Activated CD4-positive, CD25-positive, alpha-beta regulatory T cell treated with anti-CD3 and anti-CD28 coated beads, Interleukin-2, amount 50 U/mL, for 72 hours (primary cell): ENCODE measurements around the gene HIF1A.
"Not testable (repeated sequence)": the region's sequence is repeated elsewhere in the genome, so short reads cannot be mapped to it uniquely, and the experiment has no call there.

ENCODE experiments used
- DNase-seq: peaks from one replicate; pipeline ENCODE4 v3.0.0; 2021

Gene HIF1A

GRCh38 chr14:61710853-61711817 is 15.8 kb downstream of the HIF1A start:
- DNase-seq = no peak

DNA sequence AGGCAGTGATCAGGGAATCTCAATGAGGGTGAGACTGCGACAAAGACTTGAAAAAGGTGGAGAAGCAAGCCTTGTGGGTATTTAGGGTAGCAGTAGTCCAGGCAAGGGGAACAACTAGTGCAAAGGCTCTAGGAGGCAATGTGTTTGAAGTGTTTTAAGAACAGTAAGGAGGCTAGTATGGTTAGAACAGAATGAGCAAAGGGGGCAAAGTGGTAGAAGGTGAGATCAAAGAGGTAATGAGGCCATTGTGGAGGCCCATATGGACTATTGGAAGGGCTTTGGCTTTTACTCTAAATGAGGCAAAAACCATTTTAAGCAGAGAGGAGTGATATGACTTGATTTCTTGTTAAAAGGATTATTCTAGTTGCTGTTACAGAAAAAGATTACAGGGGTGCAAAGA is 16.8 kb downstream of the HIF1A start:
- no peak for DNase-seq

GRCh38 chr14:61713724-61714437 is 18.6 kb downstream of the HIF1A start:
- no peak for DNase-seq

- DNase-seq = no peak
Observed at GRCh38 chr14:61716956-61717355, 21.6 kb downstream of the HIF1A start.

- no peak for DNase-seq
Observed at GRCh38 chr14:61718039-61718438, 22.7 kb downstream of the HIF1A start.

GRCh38 chr14:61719344-61720293 is 24.3 kb downstream of the HIF1A start:
- DNase-seq = no peak

GRCh38 chr14:61720294-61720661 is 25.0 kb downstream of the HIF1A start:
- DNase-seq = no peak

- no peak for DNase-seq
Observed at GRCh38 chr14:61720741-61721140, 25.4 kb downstream of the HIF1A start.

DNA sequence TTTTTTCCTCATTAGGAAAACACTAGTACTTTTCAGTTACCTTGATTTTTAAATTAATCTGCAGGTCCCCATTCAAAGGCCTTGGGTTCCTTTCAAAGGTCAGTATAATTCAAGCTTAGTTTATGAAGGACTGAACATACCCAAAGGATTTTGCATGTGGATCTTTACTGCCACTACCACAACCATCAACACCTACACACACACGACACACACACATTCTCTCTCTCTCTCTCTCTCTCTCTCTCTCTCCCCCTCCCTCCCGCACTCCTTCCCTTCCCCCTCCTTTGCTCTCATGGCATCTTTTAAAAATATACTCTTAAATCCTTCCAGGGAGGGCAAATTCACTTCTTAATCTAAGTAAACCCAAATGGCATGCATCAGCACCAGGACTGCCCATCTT is 28.8 kb downstream of the HIF1A start:
- no peak for DNase-seq

GRCh38 chr14:61726778-61727658 is 31.7 kb downstream of the HIF1A start:
- no peak for DNase-seq

GRCh38 chr14:61730756-61731373 is 35.6 kb downstream of the HIF1A start:
- no peak for DNase-seq

DNA sequence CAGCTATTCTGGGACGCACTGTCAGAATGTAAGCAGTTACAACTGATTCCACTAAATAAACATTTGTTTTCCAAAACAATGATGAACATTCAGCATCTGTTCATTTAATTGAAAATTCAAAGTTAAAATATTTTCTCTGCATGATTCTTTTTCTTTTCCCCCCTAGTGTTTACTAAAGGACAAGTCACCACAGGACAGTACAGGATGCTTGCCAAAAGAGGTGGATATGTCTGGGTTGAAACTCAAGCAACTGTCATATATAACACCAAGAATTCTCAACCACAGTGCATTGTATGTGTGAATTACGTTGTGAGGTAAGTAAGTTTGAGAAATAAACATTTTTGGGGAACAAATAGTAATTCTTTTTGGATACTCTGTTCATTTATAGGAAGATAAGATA is 38.7 kb downstream of the HIF1A start:
- DNase-seq = no peak

GRCh38 chr14:61736751-61737150 is 41.4 kb downstream of the HIF1A start:
- no peak for DNase-seq

GRCh38 chr14:61737915-61738314 is 42.6 kb downstream of the HIF1A start:
- DNase-seq = no peak

GRCh38 chr14:61739133-61739532 is 43.8 kb downstream of the HIF1A start:
- DNase-seq = no peak

GRCh38 chr14:61742371-61742770 is 47.1 kb downstream of the HIF1A start:
- DNase-seq = no peak

DNA sequence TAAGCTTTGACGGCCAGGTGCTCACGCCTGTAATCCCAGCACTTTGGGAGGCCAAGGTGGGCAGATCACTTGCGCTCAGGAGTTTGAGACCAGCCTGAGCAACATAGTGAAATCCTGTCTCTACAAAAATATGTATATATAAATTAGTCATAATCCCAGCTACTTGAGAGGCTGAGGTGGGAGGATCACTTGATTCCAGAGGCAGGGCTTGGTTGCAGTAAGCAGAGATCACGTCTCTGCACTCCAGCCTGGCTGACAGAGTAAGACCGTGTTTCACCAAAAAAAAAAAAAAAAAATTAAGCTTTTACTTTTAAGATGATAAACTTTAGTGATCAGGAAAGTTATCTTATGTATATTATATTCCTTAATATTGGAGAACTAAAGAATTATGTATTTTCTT is 48.9 kb downstream of the HIF1A start:
- DNase-seq = no peak

DNA sequence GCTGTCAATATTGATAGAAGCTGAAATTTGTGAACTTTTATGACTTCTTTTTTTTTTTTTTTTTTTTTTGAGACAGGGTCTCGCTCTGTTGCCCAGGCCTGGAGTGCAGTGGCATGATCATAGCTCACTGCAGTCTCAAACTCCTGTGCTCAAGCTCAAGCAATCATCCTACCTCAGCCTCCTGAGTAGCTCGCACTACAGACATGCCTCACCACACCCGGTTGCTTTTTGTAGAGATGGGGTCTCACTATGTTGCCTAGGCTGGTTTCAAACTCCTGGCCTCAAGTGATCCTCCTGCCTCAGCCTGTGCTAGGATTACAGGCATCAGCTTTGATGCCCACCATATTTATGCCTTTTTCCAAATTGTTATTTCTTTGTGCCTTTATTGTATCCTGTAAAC is 51.0 kb downstream of the HIF1A start:
- DNase-seq = not testable (repeated sequence)

- DNase-seq = no peak
Observed at GRCh38 chr14:61746881-61747280, 51.6 kb downstream of the HIF1A start.

DNA sequence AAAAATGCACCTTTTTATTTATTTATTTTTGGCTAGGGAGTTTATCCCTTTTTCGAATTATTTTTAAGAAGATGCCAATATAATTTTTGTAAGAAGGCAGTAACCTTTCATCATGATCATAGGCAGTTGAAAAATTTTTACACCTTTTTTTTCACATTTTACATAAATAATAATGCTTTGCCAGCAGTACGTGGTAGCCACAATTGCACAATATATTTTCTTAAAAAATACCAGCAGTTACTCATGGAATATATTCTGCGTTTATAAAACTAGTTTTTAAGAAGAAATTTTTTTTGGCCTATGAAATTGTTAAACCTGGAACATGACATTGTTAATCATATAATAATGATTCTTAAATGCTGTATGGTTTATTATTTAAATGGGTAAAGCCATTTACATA is 52.0 kb downstream of the HIF1A start:
- DNase-seq = no peak

DNA sequence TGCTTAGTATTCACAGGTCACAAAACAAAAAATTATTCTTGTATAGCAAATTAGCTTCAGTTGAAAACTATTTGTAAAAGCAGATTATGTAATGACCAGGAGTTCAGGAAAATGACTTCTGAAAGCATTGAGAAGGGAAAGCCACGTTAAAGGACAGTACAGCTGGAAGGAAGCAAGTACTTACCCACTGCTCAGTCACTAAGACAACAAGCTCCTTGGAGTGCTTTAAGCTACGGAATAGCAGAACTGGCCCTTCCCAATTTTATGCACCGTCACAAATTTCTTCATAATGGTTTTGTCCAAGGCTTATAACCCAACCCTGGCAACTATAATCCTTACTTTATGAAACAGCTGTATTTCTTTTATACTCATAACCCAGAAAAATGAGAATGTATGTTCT is 54.0 kb downstream of the HIF1A start:
- DNase-seq = no peak

- DNase-seq = no peak
Observed at GRCh38 chr14:61749867-61750266, 54.6 kb downstream of the HIF1A start.
